ENCODE data around the gene MPP1. TPM values are rescaled to one million over a fixed set of nuclear protein-coding genes. Genes with fewer than 3 reads are reported as not detected.

The MPP1 gene
- polyA plus RNA-seq (2011; rRNA removed) = 14.2 and 14.7 TPM in 2 replicates
- polyA minus RNA-seq (2011; rRNA and poly(A)+ RNA removed) = 11.1 and 12.1 TPM in 2 replicates

DNA sequence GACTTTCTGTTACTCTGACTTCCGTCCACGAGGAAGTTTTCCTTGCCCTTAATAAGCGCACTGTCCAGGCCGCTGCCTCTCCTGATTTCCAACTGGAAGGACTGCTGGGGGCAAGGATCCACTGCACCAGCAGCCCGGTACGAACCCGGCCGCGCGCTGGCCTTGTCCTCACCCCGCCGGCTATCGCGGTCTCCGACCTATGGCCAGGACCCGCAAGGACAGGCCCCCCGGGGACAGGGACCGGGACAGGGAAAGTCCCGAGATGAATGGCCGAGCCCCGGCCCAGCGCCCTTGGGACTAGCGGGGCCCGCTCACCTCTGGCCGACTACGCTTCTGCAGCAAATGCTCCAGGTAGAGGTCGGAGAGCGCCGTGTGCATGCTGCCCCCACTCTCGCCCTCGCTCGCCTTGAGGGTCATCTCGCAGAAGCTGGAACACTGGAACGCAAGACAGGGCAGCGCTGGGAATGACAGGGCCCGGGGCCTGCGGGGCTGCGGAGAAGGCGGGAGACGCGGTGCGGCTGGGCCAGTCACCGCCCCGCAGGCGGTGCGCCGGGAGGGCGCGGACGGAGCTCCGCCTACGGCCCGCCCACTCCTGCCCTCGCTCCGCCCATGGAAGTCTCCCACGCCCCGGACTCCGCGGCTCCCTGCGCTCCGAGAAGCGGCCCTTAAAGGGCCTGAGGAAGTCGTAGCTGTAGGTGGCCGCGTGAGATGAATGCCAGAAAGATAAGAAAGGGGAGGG, at the start of gene MPP1:
Gene MPP1, minus strand, starts transcription at position 529 of the 739 bp plus-strand sequence. Its CDS starts 112 bp downstream, at position 417.
- ChIA-PET POLR2A (no interaction called here), CTCF (no interaction called here)
- peak; percentile 20 for DNase-seq (ENCODE audit: low read depth)
- TF ChIP-seq, protein P1, sequence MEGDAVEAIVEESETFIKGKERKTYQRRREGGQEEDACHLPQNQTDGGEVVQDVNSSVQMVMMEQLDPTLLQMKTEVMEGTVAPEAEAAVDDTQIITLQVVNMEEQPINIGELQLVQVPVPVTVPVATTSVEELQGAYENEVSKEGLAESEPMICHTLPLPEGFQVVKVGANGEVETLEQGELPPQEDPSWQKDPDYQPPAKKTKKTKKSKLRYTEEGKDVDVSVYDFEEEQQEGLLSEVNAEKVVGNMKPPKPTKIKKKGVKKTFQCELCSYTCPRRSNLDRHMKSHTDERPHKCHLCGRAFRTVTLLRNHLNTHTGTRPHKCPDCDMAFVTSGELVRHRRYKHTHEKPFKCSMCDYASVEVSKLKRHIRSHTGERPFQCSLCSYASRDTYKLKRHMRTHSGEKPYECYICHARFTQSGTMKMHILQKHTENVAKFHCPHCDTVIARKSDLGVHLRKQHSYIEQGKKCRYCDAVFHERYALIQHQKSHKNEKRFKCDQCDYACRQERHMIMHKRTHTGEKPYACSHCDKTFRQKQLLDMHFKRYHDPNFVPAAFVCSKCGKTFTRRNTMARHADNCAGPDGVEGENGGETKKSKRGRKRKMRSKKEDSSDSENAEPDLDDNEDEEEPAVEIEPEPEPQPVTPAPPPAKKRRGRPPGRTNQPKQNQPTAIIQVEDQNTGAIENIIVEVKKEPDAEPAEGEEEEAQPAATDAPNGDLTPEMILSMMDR (IDR thresholded peaks at IDR 0.05; ENCODE audit: insufficient read depth, low read depth, low read length) = no peak
- peak within 1 kb of the TSS; percentile 67 for H3K4me3 ChIP-seq (ENCODE audit: low read depth, low read length)
- no peaks in the 10 kb centered on the region; the same call in 1 of the 2 replicates for H3K27me3 ChIP-seq (ENCODE audit: control insufficient read depth, insufficient read depth, low read length)
- no peaks in the 10 kb centered on the region; the same call in 1 of the 2 replicates for H3K36me3 ChIP-seq (ENCODE audit: control insufficient read depth, insufficient read depth, low read length)

DNA sequence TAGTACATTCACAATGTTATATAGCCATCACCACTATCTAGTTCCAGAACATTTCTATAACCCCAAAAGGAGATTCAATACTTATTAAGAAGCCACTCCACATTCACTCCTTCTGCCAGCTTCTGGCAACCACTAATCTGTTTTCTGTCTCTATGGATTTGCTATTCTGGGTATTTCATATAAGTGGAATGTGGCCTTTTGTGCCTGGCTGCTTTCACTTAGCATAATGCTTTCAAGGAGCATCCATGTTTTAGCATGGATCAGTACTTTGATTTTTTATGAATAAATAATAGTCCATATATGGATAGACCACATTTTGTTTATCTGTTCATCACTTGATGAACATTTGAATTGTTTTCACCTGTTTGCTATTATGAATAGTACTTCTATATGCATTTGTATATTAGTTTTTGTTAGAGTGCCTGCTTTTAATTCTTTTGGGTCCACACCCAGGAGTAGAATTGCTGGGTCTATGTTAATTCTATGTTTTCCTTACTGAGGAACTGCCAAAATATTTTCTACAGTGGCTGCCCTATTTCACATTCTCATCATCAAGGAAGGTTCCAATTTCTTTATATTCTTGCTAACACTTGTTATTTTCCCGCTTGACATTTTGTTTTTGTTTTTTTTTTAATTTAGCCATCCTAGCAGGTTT, 45.8 kb upstream of the MPP1 start:
- H3K36me3 ChIP-seq (ENCODE audit: control insufficient read depth, insufficient read depth, low read length) = no peaks in the 10 kb centered on the region
- ChIA-PET POLR2A (no interaction called here), CTCF (no interaction called here)
- DNase-seq (ENCODE audit: low read depth) = no peak
- H3K4me3 ChIP-seq (ENCODE audit: low read depth, low read length) = no peak overlapping the region
- TF ChIP-seq, protein P1 (IDR thresholded peaks at IDR 0.05; ENCODE audit: insufficient read depth, low read depth, low read length) = no peak
- H3K27me3 ChIP-seq (ENCODE audit: control insufficient read depth, insufficient read depth, low read length) = no peaks in the 10 kb centered on the region

DNA sequence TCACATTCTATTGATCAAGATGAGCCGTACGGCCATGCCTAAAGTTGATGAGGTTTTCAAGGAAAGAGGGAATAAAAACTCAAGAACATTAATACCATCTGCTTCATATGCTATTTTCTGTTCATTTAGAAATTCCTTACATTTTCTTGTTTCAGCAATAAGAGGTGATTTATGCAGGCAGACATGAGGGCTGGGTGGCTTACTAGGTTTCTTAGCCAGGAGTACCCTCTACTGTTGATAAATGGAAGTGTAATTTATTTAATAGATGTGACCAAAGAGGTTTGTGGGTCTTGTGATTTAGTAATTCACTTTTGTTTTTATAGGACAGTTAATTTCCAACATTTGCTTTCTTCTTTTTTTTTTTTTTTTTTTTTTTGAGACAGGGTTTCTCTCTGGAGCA, 35.6 kb upstream of the MPP1 start:
- peak; percentile 16 for DNase-seq (ENCODE audit: low read depth)
- CTCF ChIA-PET = interaction anchor here (0.8 to 1.3 kb wide), 4 partner anchors 12 to 110 kb away, joined by 3 to 5 read pairs (median 4); no protein-coding TSS in a partner anchor
- POLR2A ChIA-PET = no interaction called here
- Histone ChIP-seq H3K4me3 (ENCODE audit: low read depth, low read length) (no peak overlapping the region), H3K36me3 (ENCODE audit: control insufficient read depth, insufficient read depth, low read length) (no peaks in the 10 kb centered on the region), H3K27me3 (ENCODE audit: control insufficient read depth, insufficient read depth, low read length) (no peaks in the 10 kb centered on the region)
- TF ChIP-seq, protein P1 (IDR thresholded peaks at IDR 0.05; ENCODE audit: insufficient read depth, low read depth, low read length) = peak; percentile 40

DNA sequence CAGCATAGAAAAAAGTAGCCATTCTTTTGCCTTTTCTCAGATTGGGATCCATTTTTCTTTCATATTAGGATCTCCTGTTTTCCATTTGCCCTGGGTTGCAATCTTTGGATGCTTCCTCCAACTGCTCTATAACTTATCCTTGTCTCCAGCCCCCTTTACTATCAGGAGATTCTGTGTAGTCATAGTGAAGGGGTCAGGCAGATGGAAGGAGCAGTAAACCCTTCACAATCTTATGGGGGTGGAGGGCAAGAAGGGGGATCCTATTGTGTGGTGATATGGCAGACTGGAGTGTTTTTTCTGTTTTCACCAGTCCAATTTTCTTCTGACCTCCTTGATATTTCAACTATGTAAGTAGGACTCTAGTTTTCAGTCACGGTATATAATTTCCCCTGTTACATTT, 30.9 kb upstream of the MPP1 start:
- DNase-seq (ENCODE audit: low read depth) = no peak
- TF ChIP-seq, protein P1 (IDR thresholded peaks at IDR 0.05; ENCODE audit: insufficient read depth, low read depth, low read length) = no peak
- Histone ChIP-seq H3K36me3 (ENCODE audit: control insufficient read depth, insufficient read depth, low read length) (no peaks in the 10 kb centered on the region), H3K4me3 (ENCODE audit: low read depth, low read length) (no peak overlapping the region), H3K27me3 (ENCODE audit: control insufficient read depth, insufficient read depth, low read length) (no peaks in the 10 kb centered on the region)
- CTCF ChIA-PET = interaction anchor here (0.7 kb wide), 1 partner anchor 86 kb away, joined by 3 read pairs; the partner anchor contains the start of gene GAB3
- POLR2A ChIA-PET = no interaction called here

DNA sequence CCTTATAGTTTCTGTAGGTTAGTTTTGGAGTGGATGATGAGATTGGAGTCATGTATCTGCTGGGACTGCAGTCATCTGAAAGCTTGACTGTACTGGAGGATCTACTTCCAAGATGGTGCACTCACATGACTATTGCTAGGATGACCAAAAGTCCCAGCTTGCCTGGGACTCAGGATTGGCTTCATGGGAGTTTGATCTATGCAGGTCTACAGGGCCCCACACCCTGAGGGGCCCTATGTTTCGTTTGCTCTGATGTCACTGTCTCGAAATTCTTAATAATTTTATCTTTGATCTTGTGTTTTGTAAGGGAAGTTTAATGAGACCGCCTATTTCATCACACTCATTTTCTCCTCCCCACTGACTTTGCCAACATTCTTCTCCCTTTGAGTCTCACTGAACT, 29.3 kb upstream of the MPP1 start, which contains the start of gene SMIM9:
Gene SMIM9, minus strand, starts transcription at position 101 of the 400 bp plus-strand sequence. CDS start 3,806 bp downstream, outside the sequence.
- POLR2A ChIA-PET = no interaction called here
- no peaks in the 10 kb centered on the region for H3K27me3 ChIP-seq (ENCODE audit: control insufficient read depth, insufficient read depth, low read length)
- no peaks in the 10 kb centered on the region for H3K36me3 ChIP-seq (ENCODE audit: control insufficient read depth, insufficient read depth, low read length)
- DNase-seq (ENCODE audit: low read depth) = no peak
- no peak within 1 kb of the TSS for H3K4me3 ChIP-seq (ENCODE audit: low read depth, low read length)
- CTCF ChIA-PET = no interaction called here
- TF ChIP-seq, protein P1 (IDR thresholded peaks at IDR 0.05; ENCODE audit: insufficient read depth, low read depth, low read length) = no peak
